ENCODE results near the gene SMURF1. TPM values are rescaled to one million over a fixed set of nuclear protein-coding genes. Genes with fewer than 3 reads are reported as not detected.
"Not testable (repeated sequence)": the region's sequence is repeated elsewhere in the genome, so short reads cannot be mapped to it uniquely, and the experiment has no call there.

Gene SMURF1
- total RNA-seq, 1 donor from 2014 or later = 22.1 TPM

DNA sequence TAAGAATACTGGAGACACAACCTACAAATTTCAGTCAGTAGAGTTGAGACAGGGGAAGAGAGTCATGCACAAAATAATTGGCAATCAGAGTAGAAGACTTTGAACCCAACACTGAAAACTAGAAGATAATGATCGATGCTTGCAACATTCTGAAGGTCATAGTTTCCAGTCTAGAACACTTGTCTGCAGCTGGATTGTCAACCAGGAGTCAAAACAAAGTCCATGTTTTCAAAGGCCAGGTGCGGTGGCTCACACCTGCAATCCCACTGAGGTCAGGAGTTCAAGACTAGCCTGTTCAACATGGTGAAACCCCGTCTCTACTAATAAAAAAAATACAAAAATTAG is 26.8 kb upstream of the SMURF1 start:
- no peak for DNase-seq (ENCODE audit: extremely low spot score, unreplicated experiment)
- H3K4me1 Mint-ChIP-seq (ENCODE audit: unreplicated experiment) = no peaks in the 10 kb centered on the region
- H3K4me3 Mint-ChIP-seq = no peak overlapping the region
- TF ChIP-seq, protein P1, sequence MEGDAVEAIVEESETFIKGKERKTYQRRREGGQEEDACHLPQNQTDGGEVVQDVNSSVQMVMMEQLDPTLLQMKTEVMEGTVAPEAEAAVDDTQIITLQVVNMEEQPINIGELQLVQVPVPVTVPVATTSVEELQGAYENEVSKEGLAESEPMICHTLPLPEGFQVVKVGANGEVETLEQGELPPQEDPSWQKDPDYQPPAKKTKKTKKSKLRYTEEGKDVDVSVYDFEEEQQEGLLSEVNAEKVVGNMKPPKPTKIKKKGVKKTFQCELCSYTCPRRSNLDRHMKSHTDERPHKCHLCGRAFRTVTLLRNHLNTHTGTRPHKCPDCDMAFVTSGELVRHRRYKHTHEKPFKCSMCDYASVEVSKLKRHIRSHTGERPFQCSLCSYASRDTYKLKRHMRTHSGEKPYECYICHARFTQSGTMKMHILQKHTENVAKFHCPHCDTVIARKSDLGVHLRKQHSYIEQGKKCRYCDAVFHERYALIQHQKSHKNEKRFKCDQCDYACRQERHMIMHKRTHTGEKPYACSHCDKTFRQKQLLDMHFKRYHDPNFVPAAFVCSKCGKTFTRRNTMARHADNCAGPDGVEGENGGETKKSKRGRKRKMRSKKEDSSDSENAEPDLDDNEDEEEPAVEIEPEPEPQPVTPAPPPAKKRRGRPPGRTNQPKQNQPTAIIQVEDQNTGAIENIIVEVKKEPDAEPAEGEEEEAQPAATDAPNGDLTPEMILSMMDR (conservative IDR thresholded peaks at IDR 0.05) = no peak
- no peak overlapping the region for H3K27ac Mint-ChIP-seq
- H3K36me3 Mint-ChIP-seq = no peaks in the 10 kb centered on the region
- H3K27me3 Mint-ChIP-seq = peaks cover 7% of the 10 kb centered on the region
- H3K9me3 Mint-ChIP-seq = no peaks in the 10 kb centered on the region

DNA sequence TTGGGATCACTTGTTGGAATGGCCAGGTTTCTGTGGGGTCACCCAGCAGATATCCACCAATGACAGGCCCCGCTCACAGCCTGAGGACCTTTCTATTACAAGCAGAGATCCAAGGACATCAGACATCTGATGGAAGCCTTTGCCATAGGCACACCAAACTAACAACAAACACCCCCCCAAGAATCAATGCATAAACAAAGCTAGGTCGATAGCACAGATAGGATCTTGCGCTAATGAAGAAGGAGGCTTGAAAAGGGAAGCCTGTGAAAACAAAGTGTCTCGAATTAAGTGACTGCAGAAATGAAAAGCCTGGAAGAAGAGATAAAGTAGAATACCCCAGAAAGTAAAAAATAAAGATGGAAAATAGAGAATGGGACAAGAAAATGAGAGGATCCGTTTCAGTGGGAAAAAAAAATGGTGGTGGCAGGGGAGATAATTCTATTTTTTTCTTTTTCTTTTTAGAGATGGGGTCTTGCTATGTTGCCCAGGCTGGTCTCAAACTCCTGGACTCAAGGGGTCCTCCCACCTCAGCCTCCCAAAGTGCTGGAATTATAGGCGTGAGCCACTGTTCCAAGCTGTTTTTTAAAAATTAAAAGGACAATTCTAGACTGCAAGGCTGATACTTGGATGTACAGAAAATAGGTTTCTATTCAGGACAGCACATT is 26.3 kb upstream of the SMURF1 start:
- H3K4me3 Mint-ChIP-seq = no peak overlapping the region
- TF ChIP-seq, protein P1 (conservative IDR thresholded peaks at IDR 0.05) = no peak
- no peaks in the 10 kb centered on the region for H3K4me1 Mint-ChIP-seq (ENCODE audit: unreplicated experiment)
- H3K27me3 Mint-ChIP-seq = peaks cover 7% of the 10 kb centered on the region
- no peaks in the 10 kb centered on the region for H3K36me3 Mint-ChIP-seq
- H3K9me3 Mint-ChIP-seq = no peaks in the 10 kb centered on the region
- no peak for DNase-seq (ENCODE audit: extremely low spot score, unreplicated experiment)
- no peak overlapping the region for H3K27ac Mint-ChIP-seq

DNA sequence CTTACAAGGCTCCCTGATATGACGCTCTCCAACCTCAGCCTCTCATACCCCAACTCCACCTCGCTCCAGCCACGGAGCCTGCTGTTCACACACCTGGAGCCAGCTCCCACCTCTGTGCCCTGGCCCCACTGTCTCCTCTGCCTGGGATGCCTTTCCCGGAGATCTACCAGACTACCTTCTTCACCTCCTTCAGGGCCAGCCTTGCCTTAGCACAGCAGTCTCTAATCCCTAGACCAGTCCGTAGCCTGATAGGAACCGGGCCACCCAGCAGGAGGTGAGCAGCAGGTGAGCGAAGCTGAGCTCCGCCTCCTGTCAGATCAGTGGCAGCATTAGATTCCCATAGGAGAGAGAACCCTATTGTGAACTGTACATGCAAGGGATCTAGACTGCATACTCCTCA is 23.2 kb upstream of the SMURF1 start:
- TF ChIP-seq, protein P1 (conservative IDR thresholded peaks at IDR 0.05) = no peak
- Mint-ChIP-seq H3K4me3 (no peak overlapping the region), H3K36me3 (no peaks in the 10 kb centered on the region), H3K27me3 (no peaks in the 10 kb centered on the region), H3K4me1 (ENCODE audit: unreplicated experiment) (no peaks in the 10 kb centered on the region), H3K27ac (no peak overlapping the region), H3K9me3 (no peaks in the 10 kb centered on the region)
- no peak for DNase-seq (ENCODE audit: extremely low spot score, unreplicated experiment)

DNA sequence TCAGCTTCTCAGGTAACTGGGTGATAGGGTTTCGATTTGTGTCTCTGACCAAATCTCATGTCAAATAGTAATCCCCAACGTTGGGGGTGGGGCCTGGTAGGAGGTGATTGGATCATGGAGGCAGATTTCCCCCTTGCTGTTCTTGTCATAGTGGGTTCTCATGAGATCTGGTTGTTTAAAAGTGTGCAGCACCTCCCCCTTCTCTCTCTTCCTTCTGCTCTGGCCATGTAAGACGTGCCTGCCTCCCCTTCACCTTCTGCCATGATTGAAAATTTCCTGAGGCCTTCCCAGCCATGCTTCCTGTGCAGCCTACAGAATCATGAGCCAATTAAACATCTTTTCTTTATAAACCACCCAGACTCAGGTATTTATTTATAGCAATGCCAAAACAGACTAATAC is 21.9 kb upstream of the SMURF1 start:
- Mint-ChIP-seq H3K4me1 (ENCODE audit: unreplicated experiment) (no peaks in the 10 kb centered on the region), H3K27me3 (no peaks in the 10 kb centered on the region), H3K36me3 (no peaks in the 10 kb centered on the region), H3K9me3 (no peaks in the 10 kb centered on the region), H3K27ac (no peak overlapping the region), H3K4me3 (no peak overlapping the region)
- TF ChIP-seq, protein P1 (conservative IDR thresholded peaks at IDR 0.05) = no peak
- DNase-seq (ENCODE audit: extremely low spot score, unreplicated experiment) = no peak

DNA sequence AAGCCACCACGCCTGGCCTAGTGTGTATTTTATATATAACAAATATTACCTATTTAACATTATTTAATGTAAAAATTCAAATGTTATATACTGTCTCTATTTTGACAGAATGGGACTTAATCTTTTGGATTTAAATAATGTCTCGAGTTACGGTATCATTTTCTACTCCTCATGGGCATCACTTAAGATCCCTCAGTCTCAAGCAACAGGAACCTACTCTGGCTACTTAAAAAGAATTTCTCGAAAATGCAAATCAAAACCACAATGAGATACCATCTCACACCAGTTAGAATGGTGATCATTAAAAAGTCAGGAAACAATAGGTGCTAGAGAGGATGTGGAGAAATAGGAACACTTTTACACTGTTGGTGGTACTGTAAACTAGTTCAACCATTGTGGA is 19.8 kb upstream of the SMURF1 start:
- H3K9me3 Mint-ChIP-seq; DNase-seq (ENCODE audit: extremely low spot score, unreplicated experiment); H3K36me3 Mint-ChIP-seq; H3K27me3 Mint-ChIP-seq; H3K27ac Mint-ChIP-seq; H3K4me3 Mint-ChIP-seq; H3K4me1 Mint-ChIP-seq (ENCODE audit: unreplicated experiment): not testable (repeated sequence)

DNA sequence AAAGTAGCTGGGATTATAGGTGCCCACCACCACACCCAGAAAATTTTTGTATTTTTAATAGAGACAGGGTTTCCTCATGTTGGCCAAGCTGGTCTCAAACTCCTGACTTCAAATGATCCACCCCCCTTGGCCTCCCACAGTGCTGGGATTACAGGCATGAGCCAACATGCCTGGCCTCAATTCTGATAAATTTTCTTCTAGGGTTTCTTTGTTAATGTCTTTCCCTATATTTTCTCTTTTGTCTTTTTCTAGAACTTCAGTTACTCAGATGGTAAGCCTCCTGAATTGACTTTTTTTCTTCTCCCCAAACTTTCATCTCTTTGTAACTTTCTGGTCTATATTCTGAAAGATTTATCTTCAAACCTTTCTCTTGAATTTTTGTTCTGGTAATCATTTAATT is 12.7 kb upstream of the SMURF1 start:
- DNase-seq (ENCODE audit: extremely low spot score, unreplicated experiment) = no peak
- no peaks in the 10 kb centered on the region for H3K9me3 Mint-ChIP-seq
- H3K4me1 Mint-ChIP-seq (ENCODE audit: unreplicated experiment) = no peaks in the 10 kb centered on the region
- H3K27me3 Mint-ChIP-seq = no peaks in the 10 kb centered on the region
- no peaks in the 10 kb centered on the region for H3K36me3 Mint-ChIP-seq
- no peak overlapping the region for H3K4me3 Mint-ChIP-seq
- no peak overlapping the region for H3K27ac Mint-ChIP-seq
- TF ChIP-seq, protein P1 (conservative IDR thresholded peaks at IDR 0.05) = no peak
